GM19468 (cell line): ENCODE measurements around the gene MRPS12.

ENCODE experiments used
- ATAC-seq: cut with Tn5 transposase; IDR thresholded peaks from one replicate; pipeline ENCODE4 v1.9.1; 2021; ENCODE audit warnings: mild to moderate bottlenecking, moderate library complexity, moderate number of reproducible peaks; ENCODE audit not compliant: unreplicated experiment; ENCODE audit errors: extremely low read depth

Gene MRPS12

GRCh38 chr19:38910488-38910887 is 20.3 kb upstream of the MRPS12 start:
- no peak for ATAC-seq

GRCh38 chr19:38911388-38912001 is 19.2 kb upstream of the MRPS12 start:
- no peak for ATAC-seq

DNA sequence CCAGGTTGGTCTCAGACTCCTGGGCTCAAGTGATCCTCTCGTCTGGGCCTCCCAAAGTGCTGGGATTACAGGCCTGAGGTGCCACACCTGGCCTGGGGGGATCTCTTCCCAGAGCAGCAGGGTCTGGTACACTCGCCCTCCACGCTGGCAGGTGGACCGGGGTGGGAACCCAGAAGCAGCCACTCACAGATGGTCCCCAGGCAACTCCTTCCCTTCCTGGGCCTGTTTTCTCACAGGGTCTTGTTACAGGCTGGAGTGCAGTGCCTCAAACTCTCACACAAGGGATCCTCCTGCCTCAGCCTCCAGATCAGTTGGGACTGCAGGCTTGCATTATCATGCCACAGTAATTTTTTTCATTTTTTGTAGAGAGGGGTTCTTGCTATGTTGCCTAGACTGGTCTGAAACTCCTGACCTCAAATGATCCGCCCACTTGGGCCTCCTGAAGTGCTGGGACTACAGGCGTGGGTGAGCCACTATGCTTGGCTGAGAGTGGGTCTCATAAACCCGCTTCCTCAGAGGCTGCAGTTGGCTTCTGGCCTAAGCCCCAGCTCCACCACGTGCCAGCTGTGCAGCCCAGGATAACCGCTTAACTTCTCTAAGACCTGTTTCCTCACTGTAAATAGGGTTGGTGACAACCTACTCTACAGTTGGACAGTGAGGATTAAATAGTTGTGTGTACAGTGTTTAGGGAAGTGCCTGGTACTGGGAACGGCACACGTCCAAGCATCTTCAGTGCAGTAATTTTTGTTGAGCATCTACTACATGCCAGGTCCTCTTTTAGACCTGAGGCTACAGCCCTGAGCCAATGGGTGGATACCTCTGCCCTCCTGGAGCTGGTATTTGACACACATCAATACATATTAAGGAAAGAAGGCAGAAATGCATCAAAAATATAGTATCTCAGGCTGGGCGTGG is 17.9 kb upstream of the MRPS12 start:
- ATAC-seq, result no peak

DNA sequence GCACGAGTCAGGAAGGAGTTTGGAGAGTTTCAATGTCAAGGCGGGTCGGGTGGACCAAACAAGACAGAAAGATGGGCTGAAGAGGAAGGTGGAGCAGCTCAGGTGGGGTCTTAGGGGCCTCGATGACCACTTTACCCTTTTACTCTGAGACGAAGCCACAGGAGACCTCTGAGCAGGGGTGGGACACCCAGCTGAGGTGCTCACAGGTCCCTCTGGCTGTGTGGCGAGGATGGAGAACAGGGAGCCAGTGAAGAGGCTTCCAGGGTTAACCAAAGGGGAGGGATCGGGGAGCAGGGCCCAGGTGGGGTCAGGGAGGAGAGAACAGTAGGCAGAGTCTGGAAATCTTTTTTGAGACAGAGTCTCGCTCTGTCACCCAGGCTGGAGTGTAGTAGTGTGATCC is 16.8 kb upstream of the MRPS12 start:
- ATAC-seq, result no peak

DNA sequence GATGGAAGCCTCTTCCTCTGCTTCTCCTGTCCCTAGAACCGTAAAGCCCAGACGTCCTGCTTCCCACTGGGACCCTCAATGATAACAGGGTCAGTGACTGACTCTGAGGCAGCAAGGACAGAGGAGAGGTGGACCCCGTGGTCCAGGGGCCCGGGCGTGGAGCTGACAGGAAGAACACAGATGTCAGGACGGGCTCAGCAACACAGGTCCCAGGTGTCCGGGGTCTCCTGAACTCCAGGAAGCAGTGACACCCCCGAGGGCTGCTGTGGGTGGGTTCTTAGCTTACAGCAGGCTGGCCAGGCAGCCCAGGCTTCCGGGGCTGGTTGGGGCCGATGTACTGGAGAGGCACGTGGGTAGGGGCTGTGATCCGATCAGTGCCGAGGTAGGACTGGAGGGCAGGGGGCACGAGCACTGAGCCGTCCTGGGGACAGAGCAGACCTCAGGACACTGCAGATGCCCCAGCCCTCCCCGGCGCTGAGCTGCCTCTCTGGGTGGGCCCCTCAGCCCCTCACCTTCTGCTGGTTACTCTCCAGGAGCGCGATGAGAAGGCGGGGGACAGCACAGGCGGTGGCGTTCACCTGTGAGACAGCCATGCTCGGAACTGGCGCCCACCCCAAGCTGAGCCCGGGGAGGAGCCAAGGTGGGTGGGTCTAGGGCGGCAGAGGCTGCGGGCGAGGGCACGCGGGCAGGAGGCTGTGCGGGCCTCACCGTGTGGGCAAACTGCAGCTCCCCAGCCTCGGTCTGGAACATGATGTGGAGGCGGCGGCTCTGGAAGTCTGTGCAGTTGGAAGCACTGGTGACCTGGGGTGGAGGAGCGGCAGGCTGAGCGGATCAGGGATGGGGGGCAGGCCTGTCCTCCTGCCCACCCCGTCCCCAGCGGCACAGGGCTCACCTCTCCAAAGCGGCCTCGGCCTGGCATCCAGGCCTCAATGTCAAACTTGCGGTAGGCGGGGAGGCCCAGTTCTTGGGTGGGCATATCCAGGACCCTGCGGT is 15.1 kb upstream of the MRPS12 start:
- no peak for ATAC-seq

DNA sequence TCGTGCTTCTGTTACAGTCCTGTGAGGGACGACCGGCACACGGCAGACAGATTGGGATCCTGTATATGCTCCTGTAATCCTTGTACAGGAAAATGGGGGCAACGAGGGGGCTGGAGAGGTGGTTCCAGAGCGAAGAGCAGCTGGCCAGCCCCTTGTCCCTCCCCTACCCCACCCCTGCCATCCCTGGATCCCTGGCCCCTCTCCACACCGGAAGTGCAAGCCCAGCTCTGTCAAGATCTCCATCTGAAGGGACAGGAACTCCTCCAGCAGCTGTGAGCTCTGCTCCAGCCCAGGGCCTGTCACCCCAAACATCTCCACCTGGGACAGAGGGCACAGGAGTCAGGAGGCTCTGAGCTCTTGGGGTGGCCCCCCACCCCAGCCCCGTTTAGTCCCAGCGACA is 13.2 kb upstream of the MRPS12 start:
- no peak for ATAC-seq

- ATAC-seq, result no peak
These were observed 12.7 kb upstream of the MRPS12 start for GRCh38 chr19:38917921-38918491.

- no peak for ATAC-seq
These were observed 12.2 kb upstream of the MRPS12 start for GRCh38 chr19:38918526-38918925.

- no peak for ATAC-seq
These were observed 10.7 kb upstream of the MRPS12 start for GRCh38 chr19:38919837-38920601.

GRCh38 chr19:38920602-38921419 is 9.9 kb upstream of the MRPS12 start:
- no peak for ATAC-seq

- ATAC-seq, result no peak
These were observed 9.1 kb upstream of the MRPS12 start for GRCh38 chr19:38921420-38922274.

GRCh38 chr19:38922482-38922881 is 8.3 kb upstream of the MRPS12 start:
- no peak for ATAC-seq

DNA sequence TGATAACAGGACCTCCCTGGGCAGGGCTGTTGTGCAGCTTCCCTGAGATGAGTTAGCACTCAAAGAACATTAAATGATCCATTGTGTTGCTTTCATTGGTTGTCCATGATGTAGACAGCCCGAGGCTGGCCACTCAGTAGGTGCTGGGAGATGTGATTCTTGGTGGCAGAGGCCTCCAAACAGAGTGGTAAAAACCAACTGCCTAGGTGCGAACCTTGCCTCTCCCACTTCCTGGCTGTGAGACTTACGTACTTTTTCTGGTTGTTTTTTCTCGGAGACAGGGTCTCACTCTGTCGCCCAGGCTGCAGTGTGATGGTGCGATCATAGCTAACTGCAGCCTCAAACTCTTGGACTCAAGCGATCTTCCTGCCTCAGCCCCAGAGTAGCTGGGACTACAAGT is 6.4 kb upstream of the MRPS12 start:
- no peak for ATAC-seq

DNA sequence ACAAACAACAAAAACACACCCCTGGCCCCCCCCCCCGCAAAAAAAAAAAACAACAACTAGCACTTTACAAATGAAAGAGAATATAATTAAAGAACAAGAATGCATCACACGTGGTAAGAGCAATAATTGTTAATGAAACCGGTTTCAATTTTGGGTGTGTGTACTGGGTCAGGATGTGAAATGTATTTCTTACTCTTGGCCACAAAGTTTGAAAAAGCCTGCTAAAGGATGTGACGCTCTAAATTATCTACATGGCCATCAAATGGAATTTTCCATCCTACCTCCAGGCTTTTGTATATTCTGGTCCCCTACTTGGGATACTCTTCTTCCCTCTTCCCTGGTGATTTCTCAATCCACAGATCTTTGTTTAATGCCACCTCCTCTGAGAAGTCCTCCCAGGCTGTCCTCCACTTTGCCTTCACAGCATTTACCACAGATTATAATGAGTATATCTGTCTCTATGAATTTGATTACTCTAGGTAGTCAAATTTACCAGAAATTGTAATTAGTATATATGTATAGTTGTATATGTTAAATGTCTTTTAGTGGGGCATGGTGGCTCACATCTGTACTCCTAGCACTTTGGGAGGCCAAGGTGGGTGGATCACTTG is 2.2 kb upstream of the MRPS12 start:
- no peak for ATAC-seq

DNA sequence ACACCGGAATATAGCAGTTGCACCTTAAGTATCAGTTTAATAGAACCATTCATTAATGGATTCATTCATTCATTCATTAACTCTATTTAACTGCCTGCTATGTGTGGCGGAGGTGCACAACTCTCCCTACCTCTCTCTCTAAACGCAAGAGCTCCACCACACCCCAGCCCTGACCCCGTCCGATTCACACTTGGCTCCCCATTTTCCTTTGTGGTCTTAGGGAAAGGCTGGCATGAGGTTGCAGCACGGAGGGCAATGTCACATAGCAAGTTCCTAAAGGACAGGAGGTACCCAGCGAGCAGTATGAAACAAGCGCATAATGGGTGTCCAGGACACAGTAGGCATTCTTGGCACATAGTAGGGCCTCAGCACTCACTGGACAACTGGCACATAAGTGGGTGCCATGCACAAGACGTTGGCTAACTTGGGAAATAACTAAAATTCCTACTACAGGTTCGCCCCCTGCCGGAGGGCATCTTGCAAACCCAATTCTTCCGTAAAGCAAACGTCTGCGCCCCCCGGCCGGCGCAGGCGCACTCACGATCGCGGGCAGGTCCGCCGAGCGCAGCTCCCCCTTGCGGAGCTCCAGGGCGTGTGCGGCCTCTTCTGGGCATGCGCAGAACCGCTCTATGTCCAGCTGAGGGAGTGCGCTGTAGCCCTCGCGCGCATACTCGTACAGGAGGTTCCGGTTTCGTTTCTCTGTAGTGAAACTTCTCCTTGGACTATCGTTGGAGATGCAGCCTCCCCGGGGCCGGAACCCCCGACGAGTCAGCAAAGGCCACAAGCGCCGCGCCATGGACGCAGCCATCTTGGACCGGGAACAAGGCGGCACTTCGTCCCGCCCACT is 592 bp upstream of the MRPS12 start, which contains the start of gene SARS2:
Gene SARS2 (minus strand): TSS at position 835 of the 847 bp plus-strand sequence. CDS start 27 bp downstream, at position 808.
- peak; percentile 55 for ATAC-seq

GRCh38 chr19:38931521-38931793 is 713 bp downstream of the MRPS12 start:
- ATAC-seq, result no peak
